Immature natural killer cell (primary cell): ENCODE data around the gene KIAA1191. TPM values are rescaled to one million over a fixed set of nuclear protein-coding genes. Genes with fewer than 3 reads are reported as not detected.

ENCODE experiments used
- DNase-seq, 3 donors: peaks; one replicate each; pipeline ENCODE4 v3.0.0; 2022; ENCODE audit warnings: mixed read lengths in 1 of 3
- H3K27ac Mint-ChIP-seq, 6 donors: one replicate each; pipeline ENCODE4 v1.8.0; 2020; ENCODE audit warnings: mixed read lengths in 6 of 6, mild to moderate bottlenecking in 5 of 6, inconsistent platforms in 4 of 6, moderate library complexity in 3 of 6
- H3K27me3 Mint-ChIP-seq, 3 donors: one replicate each; pipeline ENCODE4 v1.8.0; 2020 to 2021; ENCODE audit warnings: low read depth in 3 of 3, mild to moderate bottlenecking in 3 of 3, mixed read lengths in 3 of 3, moderate library complexity in 3 of 3, inconsistent platforms in 1 of 3
- H3K36me3 Mint-ChIP-seq, 3 donors: one replicate each; pipeline ENCODE4 v1.8.0; 2020; ENCODE audit warnings: mixed read lengths in 3 of 3, inconsistent platforms in 2 of 3, mild to moderate bottlenecking in 2 of 3
- H3K4me1 Mint-ChIP-seq, 2 donors: one replicate each; pipeline ENCODE4 v1.8.0; 2020; ENCODE audit warnings: inconsistent platforms in 2 of 2, mild to moderate bottlenecking in 2 of 2, mixed read lengths in 2 of 2, moderate library complexity in 1 of 2
- H3K4me3 Mint-ChIP-seq, 5 donors: one replicate each; pipeline ENCODE4 v1.8.0; 2020; ENCODE audit warnings: mild to moderate bottlenecking in 5 of 5, mixed read lengths in 5 of 5, inconsistent platforms in 3 of 5, moderate library complexity in 3 of 5
- H3K9me3 Mint-ChIP-seq, 6 donors: one replicate each; pipeline ENCODE4 v1.8.0; 2020; ENCODE audit warnings: mild to moderate bottlenecking in 6 of 6, mixed read lengths in 6 of 6, inconsistent platforms in 4 of 6, moderate library complexity in 3 of 6
- polyA plus RNA-seq, 3 donors: library from polyadenylated mRNA; unstranded; fragments of 300-500 nt; fragmentation: Illumina TruSeq; gene quantifications; one replicate each; pipeline ENCODE4 v1.2.3, GENCODE V29; 2021

Gene KIAA1191
- polyA plus RNA-seq, 3 donors from 2014 or later: 43.8 to 56.0 (median 50.9) TPM

DNA sequence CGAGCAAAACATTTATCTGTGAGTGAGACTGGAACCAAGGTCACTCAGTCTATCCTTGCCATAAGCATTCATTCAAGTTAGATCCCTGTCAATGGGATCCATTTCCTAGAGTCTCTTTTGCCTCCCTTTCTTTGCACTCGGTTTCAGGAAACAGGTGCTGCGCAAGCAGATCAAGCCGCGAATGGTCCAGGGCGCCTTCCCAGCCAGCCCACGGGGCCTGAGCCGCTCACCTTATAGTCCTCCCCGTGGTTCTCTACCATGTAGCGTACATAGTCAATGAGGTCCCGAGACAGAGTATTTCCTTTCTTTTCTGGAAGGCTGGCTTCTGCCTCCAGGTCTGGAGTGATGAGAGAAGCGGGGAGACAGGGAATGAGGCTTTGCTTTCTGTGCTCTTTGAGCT is 23.4 kb upstream of the KIAA1191 start:
- Mint-ChIP-seq H3K4me1 (peaks cover 28 to 37% of the 10 kb centered on the region in 2 donors), H3K9me3 (no peaks in the 10 kb centered on the region), H3K27me3 (peaks cover 0 to 8% (median 5%) of the 10 kb centered on the region in 3 donors), H3K4me3 (no peak overlapping the region), H3K36me3 (peaks cover 4 to 28% (median 5%) of the 10 kb centered on the region in 3 donors), H3K27ac (no peak overlapping the region)
- DNase-seq: no peak

GRCh38 chr5:176384366-176384930 is 22.9 kb upstream of the KIAA1191 start:
- Mint-ChIP-seq H3K4me3 (no peak overlapping the region), H3K27me3 (peaks cover 0 to 8% (median 5%) of the 10 kb centered on the region in 3 donors), H3K36me3 (peaks cover 4 to 34% (median 11%) of the 10 kb centered on the region in 3 donors), H3K27ac (no peak overlapping the region), H3K9me3 (no peaks in the 10 kb centered on the region), H3K4me1 (peaks cover 24 to 33% of the 10 kb centered on the region in 2 donors)
- DNase-seq: no peak

DNA sequence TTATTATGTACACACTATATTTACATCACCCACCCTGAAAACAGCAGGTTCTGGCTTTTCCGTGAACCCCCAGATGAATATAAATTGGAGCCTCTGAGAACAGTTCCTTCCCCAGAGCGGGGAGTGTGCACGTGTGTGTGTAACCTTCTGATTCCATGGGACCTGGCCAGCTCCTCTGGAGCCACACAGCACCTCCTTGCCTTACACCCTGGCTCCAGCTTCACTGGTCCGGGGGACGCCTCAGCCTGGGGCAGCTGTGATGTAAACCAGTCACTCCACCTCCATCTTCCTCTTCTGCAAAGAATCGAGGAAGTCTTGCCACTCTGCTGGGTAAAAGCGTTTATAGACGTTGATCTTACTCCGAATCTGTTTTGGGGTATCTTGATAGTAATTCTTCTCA is 22.4 kb upstream of the KIAA1191 start:
- peaks cover 0 to 5% (median 4%) of the 10 kb centered on the region in 3 donors for H3K27me3 Mint-ChIP-seq
- H3K4me1 Mint-ChIP-seq: peaks cover 19 to 29% of the 10 kb centered on the region in 2 donors
- DNase-seq: no peak
- H3K9me3 Mint-ChIP-seq: no peaks in the 10 kb centered on the region
- H3K4me3 Mint-ChIP-seq: no peak overlapping the region
- peaks cover 4 to 34% (median 11%) of the 10 kb centered on the region in 3 donors for H3K36me3 Mint-ChIP-seq
- H3K27ac Mint-ChIP-seq: no peak overlapping the region

GRCh38 chr5:176383248-176383905 is 21.8 kb upstream of the KIAA1191 start:
- Mint-ChIP-seq H3K36me3 (peaks cover 4 to 34% (median 11%) of the 10 kb centered on the region in 3 donors), H3K4me1 (peaks cover 18 to 24% of the 10 kb centered on the region in 2 donors), H3K27ac (no peak overlapping the region), H3K9me3 (no peaks in the 10 kb centered on the region), H3K4me3 (no peak overlapping the region), H3K27me3 (peaks cover 0 to 2% (median 0%) of the 10 kb centered on the region in 3 donors)
- no peak for DNase-seq

- Mint-ChIP-seq H3K4me1 (peaks cover 12 to 17% of the 10 kb centered on the region in 2 donors), H3K27ac (no peak overlapping the region), H3K36me3 (peaks cover 4 to 34% (median 11%) of the 10 kb centered on the region in 3 donors), H3K4me3 (no peak overlapping the region), H3K9me3 (no peaks in the 10 kb centered on the region), H3K27me3 (peaks cover 0 to 2% (median 0%) of the 10 kb centered on the region in 3 donors)
- DNase-seq: no peak
These were observed 21.2 kb upstream of the KIAA1191 start for GRCh38 chr5:176382721-176383120.

DNA sequence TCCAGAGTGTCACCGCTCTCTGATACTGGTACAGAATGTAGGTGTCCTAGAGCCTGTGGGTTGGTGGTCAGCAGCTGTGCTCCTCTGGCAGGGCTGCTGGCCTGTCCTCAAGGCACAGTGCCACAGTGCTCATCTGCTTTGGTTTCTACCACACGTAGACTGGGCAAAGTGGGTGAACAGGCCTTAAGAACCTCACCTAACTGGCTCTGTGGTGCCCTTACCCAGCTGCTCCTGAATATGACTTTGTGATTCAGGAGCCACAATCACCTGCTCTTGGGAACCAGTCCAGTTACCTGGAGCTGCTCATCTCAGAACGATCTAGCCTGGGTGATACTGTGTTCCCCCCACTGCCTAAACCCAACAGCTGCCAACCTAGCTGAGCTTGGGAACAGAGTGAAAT is 20.4 kb upstream of the KIAA1191 start:
- no peak overlapping the region for H3K27ac Mint-ChIP-seq

GRCh38 chr5:176381423-176381822 is 19.9 kb upstream of the KIAA1191 start:
- Mint-ChIP-seq H3K9me3 (no peaks in the 10 kb centered on the region), H3K27ac (no peak overlapping the region), H3K27me3 (peaks cover 0 to 3% (median 0%) of the 10 kb centered on the region in 3 donors), H3K36me3 (peaks cover 4 to 33% (median 11%) of the 10 kb centered on the region in 3 donors), H3K4me3 (no peak overlapping the region), H3K4me1 (peaks cover 0 to 4% of the 10 kb centered on the region in 2 donors)
- no peak for DNase-seq

More for the DNA sequence above, 20.4 kb upstream of the KIAA1191 start:
- Mint-ChIP-seq H3K36me3 (peaks cover 4 to 34% (median 11%) of the 10 kb centered on the region in 3 donors), H3K9me3 (no peaks in the 10 kb centered on the region), H3K4me3 (no peak overlapping the region), H3K4me1 (peaks cover 4 to 10% of the 10 kb centered on the region in 2 donors), H3K27me3 (peaks cover 0 to 3% (median 0%) of the 10 kb centered on the region in 3 donors)
- DNase-seq: no peak

- peaks cover 0 to 3% (median 0%) of the 10 kb centered on the region in 3 donors for H3K27me3 Mint-ChIP-seq
- peaks cover 4 to 24% (median 11%) of the 10 kb centered on the region in 3 donors for H3K36me3 Mint-ChIP-seq
- no peak for DNase-seq
- no peaks in the 10 kb centered on the region for H3K4me1 Mint-ChIP-seq
- H3K4me3 Mint-ChIP-seq: no peak overlapping the region
- H3K9me3 Mint-ChIP-seq: no peaks in the 10 kb centered on the region
- H3K27ac Mint-ChIP-seq: no peak overlapping the region
These were observed 18.3 kb upstream of the KIAA1191 start for GRCh38 chr5:176379881-176380280.

- peaks cover 0 to 4% (median 3%) of the 10 kb centered on the region in 3 donors for H3K36me3 Mint-ChIP-seq
- DNase-seq: no peak
- no peaks in the 10 kb centered on the region for H3K9me3 Mint-ChIP-seq
- peaks cover 0 to 2% (median 1%) of the 10 kb centered on the region in 3 donors for H3K27me3 Mint-ChIP-seq
- H3K27ac Mint-ChIP-seq: no peak overlapping the region
- H3K4me1 Mint-ChIP-seq: no peaks in the 10 kb centered on the region
- no peak overlapping the region for H3K4me3 Mint-ChIP-seq
These were observed 11.7 kb upstream of the KIAA1191 start for GRCh38 chr5:176373100-176373818.

GRCh38 chr5:176371621-176372539 is 10.3 kb upstream of the KIAA1191 start:
- no peak overlapping the region for H3K27ac Mint-ChIP-seq
- no peak for DNase-seq
- no peak overlapping the region for H3K4me3 Mint-ChIP-seq
- H3K36me3 Mint-ChIP-seq: peaks cover 3 to 14% (median 7%) of the 10 kb centered on the region in 3 donors
- H3K9me3 Mint-ChIP-seq: no peaks in the 10 kb centered on the region
- H3K4me1 Mint-ChIP-seq: peaks cover 0 to under 1% of the 10 kb centered on the region in 2 donors
- H3K27me3 Mint-ChIP-seq: peaks cover 0 to 4% (median 2%) of the 10 kb centered on the region in 3 donors

DNA sequence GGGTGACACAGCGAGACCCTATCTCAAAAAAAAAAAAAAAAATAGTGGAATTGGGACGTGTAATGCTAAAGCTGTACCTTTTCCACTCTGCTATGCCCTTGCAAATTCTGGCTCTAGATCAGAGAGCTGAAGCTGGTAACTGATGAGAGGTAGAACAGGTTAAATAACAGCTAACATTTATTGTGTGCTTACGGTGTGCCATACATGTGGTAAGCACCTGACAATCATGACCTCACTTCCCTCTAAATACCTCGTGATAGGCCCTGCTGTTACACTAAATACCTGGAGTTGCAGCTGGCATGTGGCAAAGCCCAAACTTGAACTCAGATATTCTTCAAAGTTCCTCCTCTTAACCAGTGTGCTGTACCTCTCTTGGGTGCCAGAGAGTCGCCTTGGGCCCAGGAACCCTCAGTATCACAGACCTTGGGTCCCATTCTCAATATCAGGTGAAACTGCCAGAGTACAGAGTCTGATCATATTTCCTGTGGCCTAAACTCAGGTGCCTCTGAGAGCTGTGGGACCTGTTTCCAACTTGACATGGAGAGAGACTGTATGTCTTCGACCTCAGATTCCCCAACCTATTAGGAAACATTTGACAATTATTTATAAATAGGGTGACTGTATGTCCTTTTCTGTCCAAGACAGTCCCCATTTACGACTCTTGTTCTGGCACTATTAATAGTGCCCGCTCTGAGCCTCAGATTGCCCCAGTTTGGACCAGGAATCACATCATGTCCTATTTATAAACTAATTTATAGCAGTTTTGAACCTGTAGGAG is 8.6 kb upstream of the KIAA1191 start:
- H3K27ac Mint-ChIP-seq: no peak overlapping the region
- peaks cover 3 to 14% (median 7%) of the 10 kb centered on the region in 3 donors for H3K36me3 Mint-ChIP-seq
- no peak for DNase-seq
- H3K9me3 Mint-ChIP-seq: no peaks in the 10 kb centered on the region
- peaks cover 3 to 6% of the 10 kb centered on the region in 2 donors for H3K4me1 Mint-ChIP-seq
- peaks cover 0 to 4% (median 2%) of the 10 kb centered on the region in 3 donors for H3K27me3 Mint-ChIP-seq
- no peak overlapping the region for H3K4me3 Mint-ChIP-seq

DNA sequence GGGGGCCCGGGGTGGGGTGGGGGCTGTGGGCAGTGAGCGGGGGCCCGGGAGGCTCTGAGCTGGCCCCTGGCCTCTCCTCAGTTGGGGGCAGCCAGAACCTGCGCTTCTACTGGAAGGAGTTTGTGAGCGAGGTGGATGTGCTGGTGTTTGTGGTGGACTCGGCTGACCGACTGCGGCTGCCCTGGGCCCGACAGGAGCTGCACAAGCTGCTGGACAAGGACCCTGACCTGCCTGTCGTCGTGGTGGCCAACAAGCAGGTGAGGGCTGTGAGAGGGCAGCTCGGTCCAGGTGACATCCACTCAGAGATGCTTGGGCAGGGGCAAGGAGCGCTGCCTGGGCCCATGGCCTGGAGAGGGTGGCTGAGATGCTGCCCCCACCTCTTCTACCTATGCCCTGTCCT is 7.2 kb upstream of the KIAA1191 start:
- peaks cover 8 to 15% of the 10 kb centered on the region in 2 donors for H3K4me1 Mint-ChIP-seq
- H3K4me3 Mint-ChIP-seq: no peak overlapping the region
- H3K36me3 Mint-ChIP-seq: peaks cover 3 to 14% (median 7%) of the 10 kb centered on the region in 3 donors
- no peaks in the 10 kb centered on the region for H3K9me3 Mint-ChIP-seq
- peaks cover 0 to 4% (median 2%) of the 10 kb centered on the region in 3 donors for H3K27me3 Mint-ChIP-seq
- no peak for DNase-seq
- H3K27ac Mint-ChIP-seq: no peak overlapping the region
